HG02970 (cell line): Measurements from ENCODE around the gene LGALSL.

Source experiments
- ATAC-seq: cut with Tn5 transposase; IDR thresholded peaks from one replicate; pipeline ENCODE4 v1.9.1; 2021; ENCODE audit warnings: mild to moderate bottlenecking, moderate library complexity, moderate number of reproducible peaks; ENCODE audit not compliant: unreplicated experiment, low FRiP score

Gene LGALSL

DNA sequence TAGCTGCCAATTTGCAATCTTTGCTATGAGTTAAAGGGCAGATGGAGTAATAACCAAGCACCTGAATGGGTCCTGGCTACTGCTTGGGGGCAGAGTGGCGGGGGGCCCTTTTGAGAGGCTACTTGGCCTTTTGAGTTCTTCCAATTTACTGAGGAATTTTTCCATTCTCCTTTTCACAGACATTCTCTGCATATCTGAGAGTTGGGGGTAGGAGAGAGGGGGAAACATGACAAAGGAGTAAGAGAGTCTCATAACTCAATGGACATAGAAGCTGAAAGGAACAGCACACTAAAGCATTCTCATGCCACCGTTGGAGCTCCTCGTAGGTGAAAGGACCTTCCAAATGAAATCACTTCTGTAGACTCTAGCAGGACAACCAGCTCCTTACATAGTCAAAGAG lies 16.1 kb downstream of the LGALSL start:
- ATAC-seq: no peak

DNA sequence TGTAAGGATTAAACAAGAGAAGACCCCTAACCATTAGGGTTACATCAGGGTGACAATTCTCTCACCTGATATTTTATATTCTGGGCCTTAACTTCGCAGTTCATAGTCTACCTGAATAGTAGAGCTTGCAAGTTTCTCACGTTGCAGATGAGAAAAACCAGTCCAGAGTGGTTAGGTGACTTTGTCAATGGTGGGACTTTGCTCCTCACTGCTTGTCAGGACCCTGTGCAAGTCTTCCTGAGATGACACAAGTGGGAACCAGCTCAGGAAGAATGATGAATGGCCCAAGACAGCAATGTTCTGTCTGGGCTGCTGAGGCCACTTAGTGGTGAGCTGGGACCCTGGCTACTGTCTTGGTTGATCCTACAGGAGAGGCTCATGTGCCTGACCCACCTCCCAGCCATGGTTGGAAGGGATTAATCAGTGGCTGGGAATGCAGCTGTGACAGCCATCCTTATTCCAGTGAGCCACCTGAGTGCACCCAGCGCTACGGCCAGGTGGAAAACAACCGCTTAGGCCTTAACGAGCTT lies 16.9 kb downstream of the LGALSL start:
- ATAC-seq: no peak

DNA sequence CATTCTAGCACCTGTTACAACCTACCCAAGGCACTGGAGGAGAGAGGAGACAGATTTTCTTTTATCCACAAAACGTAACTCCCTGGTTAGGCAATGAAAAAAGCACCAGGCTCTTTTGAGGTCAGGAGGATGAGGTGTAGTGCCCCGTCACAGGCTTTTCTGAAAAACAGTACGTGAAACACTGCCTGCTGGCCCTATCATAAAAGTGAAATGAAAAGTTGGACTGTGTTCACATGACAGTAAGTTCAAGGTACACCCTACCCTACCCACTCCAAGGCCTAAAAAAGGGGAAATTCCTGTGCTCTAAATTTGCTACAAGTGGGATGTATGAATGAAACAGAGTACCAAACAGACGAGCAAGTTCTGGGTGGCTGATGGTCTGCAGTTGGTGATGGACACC lies 17.6 kb downstream of the LGALSL start:
- ATAC-seq: no peak

DNA sequence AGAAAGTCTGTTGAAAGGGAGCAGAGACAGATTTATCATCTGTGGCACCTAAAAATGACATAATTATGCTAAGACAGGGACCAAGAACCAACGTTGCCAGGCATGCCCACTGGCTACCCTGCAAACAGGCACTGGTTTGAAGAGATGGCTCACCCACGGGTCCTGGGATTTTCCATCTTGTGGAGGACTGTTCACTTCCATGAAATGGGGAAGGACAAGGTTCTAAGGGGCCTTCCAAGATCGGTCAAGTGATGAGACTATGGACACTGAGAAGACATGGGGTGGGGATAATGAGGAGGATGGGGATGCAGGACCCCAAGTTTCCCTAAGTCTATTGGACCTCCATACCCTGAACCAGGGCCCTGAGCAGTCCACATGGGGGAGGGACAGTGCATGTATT lies 18.9 kb downstream of the LGALSL start:
- ATAC-seq: no peak

DNA sequence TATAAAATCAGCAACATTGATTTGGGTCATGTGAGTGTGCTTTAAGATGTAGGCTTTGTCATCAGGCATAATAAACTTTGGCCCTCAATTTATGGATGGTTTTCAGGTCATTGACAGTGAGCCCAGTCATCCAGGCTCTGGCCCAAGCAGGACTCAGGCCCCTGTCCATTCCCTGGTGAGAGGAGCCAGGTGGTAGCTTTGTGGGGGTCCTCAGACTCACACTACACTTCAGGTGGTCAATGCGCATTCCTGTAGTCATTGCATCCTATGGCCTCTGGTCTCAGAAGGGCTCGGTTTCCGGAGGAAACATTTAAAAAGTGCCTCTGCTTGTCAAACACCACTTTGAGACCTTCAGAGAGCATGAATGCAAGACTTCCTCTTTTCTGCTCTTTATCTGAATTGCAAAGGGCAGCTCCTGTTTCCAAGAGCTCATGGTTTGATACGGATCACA lies 20.2 kb downstream of the LGALSL start:
- no peak for ATAC-seq

DNA sequence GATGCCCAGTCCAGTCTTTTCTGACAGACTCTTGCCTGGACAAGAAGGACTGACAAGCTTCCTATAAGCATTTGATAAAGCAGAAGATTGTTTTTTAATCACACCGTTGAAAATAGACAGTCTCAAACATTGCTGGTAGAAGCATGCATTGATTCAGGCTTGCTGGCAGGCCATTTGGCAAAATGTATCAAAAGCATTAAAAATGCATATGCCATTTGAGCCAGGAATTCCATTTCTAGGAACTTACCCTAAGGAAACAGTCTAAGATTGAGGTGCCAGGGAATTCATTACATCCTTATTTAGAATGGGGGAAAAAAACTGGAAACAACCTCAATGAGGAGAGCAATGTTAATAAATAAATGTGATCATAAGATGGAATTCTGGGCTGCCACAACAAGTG lies 20.7 kb downstream of the LGALSL start:
- no peak for ATAC-seq

DNA sequence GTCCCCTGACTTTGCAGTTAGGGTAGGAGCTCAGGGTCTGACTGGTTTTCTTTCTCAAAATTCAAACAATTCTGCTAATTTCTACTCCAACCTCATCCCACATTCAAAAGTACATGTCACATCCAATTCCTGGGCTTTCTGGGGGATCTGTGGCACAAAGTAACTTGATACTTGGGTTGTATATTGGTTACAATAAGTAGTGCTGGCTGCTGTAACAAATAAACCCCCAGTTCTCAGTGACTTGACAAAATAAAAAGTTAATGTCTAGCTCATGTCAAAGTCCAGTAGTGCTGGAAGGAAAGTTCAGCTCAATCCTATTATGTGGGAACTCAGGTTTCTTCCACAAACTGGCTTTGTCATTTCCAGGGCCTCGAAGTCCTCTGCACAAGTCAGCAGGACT lies 23.1 kb downstream of the LGALSL start:
- ATAC-seq: no peak

DNA sequence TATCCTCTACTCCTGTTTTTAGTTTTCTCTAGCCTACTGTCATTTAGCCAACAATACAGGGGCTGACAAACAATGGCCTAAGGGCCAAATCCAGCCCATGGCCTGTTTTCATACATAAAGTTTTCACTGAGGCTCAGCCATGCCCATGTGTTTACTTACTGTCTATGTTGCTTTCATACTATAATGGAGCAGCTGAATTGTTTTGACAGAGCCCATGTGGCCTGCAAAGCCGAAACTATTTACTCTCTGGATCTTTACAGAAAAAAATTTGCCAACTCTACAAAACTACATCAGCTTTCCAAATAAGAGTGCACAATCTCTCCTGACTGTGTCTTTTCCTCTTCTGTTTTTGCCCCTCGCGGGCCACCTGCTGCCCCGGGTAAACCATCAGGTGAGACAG lies 24.0 kb downstream of the LGALSL start:
- no peak for ATAC-seq

DNA sequence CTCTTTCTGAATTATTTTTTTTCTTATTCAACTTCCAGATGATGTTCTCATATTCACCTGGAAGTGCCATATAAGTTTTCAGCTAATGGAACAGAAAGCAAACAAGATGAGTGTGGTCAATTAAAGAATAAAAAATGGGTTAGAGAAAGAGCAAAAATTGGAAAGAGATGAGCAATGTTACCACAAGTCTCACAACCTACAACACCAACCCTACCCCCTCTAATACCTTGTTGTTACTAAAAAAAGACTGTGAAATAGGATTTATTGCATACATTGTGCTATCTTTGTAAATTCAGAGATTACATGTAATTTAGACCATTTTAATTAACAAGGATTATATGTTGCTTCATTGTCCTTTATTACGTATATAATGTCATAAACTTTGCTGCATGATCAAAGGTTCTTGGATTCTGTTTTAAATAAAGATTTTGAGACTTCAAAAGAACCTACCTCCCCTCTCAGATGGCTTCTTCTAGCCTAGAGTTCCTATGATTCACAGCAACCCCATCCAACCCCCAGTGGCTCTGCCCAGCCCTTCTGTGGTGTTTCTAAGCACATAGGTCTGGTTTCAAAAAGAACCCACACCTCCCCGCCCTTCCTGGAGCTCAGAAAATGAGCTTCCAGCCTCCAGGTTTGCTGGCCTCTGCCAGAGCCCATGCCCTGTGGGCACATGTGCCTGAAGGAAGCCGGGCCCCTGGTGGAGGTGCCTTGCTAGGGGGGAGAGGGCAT lies 24.7 kb downstream of the LGALSL start:
- no peak for ATAC-seq

DNA sequence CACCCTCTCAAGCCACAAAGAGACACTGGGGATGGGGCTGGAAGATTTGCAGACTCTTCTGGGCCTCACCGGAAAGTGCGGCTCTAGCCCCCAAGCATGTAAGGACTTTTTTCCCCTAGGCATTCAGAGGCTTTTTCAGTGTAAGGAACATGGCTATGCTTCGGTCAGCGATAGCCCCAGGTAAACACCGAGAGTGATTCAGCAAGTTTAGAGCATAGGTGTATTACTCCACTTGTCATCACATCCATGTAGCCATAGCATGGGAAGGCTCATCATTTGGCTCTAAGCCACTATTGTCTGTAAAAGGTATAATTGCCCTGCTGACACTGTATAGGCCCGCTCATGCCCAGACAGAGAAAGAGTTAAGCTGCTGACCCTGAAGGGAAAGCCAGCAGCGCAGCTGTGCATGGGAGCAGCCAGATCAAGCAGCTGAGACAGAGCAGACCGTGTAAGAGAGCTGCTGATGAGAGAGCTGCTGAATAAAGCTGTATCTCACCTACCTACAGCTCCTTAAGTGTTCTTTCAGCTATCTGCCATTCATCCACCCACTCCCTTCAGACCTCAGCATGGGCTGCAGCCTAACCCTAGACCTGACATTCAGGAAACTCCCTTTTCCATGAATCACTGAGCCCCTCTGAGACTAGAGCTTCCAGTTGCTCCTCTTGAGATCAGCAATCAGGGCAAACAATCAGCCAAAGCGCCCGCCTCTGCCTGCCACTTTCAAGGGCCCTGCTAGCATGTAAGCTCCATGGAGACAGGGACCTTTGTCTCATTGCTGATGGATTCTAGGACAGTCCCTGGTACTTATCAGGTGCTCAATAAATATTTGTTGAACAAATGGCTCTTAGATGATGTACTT lies 25.5 kb downstream of the LGALSL start:
- no peak for ATAC-seq

DNA sequence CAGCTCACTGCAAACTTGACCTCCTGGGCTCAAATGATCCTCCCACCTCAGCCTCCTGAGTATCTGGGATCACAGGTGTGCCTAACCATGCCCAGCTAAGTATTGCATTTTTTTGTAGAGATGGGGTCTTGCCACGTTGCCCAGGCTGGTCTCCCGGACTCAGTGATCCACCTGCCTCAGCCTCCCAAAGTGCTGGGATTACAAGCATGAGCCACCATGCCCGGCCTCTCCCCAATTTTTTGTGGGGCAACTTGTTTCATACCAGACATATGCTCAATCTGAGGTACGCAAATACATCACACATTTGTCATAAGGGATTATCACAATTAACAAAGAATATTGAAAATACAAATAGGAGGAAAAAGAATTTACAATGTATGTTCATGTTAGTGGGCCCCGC lies 27.7 kb downstream of the LGALSL start:
- no peak for ATAC-seq

DNA sequence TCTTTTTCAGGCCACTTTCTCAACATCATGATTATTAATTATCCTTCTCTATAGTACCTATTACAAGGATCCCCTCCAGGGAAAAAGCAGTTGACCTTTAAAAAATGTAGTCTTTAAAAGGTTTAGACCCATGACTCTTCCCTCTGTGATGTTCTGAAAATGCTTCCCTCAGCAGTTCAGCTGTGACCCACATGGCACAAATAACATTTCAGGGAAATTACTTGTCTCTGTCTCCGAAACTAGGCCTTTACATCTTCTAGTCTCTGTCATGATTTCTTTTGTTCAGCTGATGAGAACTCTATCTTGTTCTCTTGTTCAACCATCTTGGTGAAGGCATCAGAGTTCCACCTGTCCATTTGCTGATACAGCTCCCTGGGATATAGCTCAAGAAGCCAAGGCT lies 28.3 kb downstream of the LGALSL start:
- ATAC-seq: no peak

DNA sequence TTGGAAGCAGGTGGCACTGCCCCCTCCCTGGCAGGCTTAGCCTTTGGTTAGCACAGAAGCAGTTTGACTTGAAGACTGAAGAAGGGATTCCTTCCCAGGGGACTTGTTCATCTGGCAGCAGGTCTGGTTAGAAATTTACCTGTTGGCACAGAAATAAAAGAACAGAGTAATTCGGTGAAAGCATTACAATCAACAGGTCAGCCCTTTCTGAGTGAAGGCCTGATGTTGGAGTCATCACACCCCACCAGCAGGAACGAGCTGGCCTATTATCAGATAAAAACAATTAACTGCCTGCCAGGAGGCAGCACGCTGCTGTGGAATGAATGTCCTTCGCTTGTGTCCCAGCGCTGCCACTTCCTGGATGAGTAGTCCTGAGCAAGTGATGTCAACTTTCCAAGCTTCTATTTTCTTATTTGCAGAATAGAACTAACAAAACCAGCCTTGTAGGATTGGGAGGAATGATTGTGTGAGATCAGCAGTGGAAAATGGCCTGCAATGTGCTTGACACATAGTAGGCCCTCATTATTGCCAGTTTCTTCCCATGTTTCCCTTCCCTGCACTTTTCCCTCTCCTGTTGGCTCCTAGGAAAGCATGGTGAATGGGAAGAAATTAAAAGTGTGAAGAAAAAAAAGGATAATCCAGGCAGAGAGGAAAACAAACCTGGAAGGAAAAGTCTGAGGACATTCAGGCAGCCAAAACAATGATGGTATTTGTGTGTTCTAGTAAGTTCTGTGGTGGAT lies 29.0 kb downstream of the LGALSL start:
- ATAC-seq: no peak

DNA sequence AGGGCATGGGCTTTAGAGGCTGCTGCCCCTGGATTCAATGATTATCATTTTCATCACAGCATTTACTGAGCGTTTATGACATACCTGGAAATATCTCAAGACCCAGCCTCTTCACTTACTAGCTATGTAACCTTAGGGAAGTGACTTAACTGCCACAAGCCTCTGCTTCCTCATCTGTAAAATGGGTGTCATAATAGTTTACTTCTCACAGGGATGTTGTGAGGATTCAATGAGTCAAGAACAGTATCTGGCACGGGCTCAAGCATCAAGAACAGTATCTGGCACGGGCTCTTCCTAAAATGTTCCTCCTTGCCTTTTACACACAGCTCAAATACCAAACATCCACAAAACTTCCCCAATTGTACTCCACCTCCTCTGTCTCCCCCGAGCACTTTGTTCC lies 31.4 kb downstream of the LGALSL start:
- ATAC-seq: no peak

DNA sequence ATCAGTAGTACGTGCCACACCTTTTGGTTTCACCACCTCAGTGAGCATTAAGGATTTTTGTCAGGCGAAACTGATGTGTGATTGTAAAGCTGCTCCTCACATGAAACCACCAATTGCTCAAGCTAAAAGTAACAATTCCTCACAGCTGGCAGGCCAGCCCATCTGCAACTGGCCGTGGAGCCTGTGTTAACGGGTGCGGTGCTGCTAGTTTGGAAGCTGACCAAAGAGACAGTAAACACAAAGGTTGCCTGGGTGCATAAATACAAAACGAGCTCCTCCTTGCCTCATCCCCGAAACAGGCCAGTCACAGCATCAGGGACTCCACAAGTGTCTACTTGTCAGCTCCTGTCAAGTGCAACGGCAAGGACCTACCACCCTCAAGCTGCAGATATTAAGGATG lies 32.0 kb downstream of the LGALSL start:
- ATAC-seq: no peak

DNA sequence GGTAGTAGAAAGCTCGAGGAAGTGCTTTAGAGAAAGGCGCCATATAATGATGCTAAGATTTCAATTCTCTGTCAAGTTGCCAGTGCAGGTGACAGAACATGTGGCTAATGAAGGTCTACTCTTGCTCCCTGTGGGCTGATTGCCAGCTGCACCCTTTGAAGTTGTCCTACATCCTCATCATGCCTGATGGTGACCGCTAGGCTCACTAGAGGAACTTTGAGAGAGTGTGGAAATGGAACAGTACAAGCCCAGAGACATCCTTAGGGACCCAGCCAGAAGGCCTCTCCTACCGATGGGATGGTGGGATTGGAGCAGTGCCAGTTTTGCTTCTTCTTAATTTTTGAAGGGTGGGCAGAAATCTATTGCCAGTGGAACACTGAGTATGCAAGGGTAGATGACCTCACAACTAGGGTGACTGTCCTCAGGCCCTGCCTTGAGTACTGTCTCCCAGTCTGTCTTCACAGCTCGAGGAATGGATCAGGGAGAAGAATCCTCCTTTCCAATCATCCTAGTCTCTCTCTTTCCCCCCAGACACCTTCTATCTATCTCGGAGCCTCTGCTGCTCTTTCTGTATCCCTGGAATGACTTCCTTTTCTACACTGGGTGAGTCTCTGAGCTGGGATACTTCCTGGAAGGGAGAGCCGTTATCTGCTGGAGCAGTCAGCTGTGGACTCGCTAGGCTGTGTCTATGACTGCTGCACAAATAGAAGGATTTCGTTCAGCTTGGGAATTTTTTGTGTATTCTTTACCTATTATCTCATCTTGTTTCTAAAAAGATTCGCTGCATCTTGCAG lies 33.5 kb downstream of the LGALSL start:
- ATAC-seq: no peak

DNA sequence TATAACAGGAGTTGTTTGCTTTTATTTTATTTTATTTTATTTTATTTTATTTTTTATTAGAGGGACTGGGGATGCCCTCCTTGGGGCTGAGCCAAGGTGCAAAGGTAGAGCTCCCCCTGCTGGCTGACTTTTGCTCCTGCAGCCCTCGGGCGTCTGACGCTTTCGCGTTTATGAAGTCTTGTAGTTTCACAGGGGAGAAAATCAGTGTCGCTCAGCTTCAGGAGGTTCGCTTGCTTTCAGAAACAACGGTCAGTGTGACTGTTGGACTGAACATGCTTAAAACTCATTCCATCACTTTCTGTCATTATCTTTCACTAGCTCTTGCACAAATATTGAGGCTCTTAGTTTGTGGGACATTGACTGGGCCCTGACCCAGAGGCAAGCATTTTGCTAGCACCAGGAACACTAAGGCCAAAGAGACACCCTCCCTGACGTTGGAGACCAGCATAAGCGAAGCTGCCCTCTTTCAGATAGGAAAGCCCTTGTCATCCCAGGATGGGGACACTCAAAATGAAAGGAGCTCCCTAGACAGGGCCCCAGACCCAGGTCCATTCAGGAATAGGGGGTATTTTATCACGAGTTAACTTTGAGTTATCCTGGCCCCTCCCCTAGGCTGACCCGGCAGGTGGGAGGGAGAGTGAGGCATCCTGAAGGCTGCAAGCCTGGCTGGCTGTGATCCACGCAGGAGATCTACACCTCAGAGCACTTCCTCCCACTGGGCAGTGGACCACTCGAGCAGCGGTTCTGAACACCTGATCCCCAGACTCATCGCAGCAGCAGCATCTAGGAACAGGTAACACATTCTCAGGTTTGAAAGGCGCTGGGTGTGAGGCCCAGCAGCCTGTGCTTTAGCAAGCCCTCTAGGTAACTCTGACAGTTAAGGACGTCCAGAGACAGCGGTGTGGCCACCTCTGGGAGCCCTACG lies 34.4 kb downstream of the LGALSL start:
- no peak for ATAC-seq

DNA sequence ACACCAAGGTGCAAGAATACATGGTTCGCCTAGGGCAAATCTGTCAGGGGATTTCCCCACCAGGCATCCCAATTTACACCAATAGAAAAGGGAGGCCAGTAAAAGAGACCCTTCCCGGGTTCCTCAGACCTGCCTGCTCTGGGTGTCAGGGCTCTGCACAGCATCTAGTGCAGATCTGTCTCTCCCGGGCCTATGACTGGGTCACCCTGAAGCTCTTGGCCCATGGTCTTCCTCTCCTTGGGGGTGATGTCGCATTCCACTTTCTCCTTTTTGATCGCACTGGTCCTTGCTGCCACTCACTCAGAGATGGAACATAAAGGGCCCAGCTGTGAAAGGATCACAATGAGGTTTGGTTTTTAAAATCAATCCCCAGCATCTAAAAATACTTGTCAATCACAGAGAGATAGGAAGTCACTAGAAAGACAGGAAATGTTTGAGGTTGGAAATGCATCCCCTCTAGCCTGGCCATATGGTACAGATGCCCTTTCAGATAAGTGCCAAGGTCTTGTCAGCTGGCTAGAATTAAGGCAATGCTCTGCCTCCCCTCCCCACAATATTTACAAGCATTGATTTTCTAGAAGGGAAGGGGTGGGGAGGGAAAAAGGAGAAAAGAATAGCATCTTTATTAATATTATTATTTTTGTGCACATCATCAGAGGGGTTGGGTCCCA lies 35.3 kb downstream of the LGALSL start:
- ATAC-seq: no peak

DNA sequence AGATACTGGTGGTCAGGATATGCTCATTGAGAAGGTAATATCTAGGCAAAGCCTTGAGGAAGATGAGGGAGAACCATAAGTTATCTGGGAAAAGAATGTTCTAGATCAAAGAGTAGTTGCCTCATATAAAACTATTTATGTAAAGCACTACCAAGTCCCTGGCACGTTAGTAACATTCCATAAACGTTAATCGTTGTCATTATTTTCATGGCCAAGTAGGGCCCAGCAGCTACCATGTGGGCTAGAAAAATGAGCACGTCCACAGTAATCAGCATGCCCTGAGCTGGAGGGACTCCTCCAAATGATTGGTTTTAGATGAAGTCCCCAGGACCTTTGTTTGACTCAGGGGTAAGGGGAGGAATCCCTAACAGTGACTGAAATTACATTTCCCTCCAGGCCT lies 37.5 kb downstream of the LGALSL start:
- no peak for ATAC-seq
